Stimulated activated CD4-positive, alpha-beta T cell treated with anti-CD3 and anti-CD28 coated beads, TNF-alpha, amount 100 ng/mL, for 1 hour (primary cell): Measurements from ENCODE around the gene LCORL.
"Not testable (repeated sequence)": the region's sequence is repeated elsewhere in the genome, so short reads cannot be mapped to it uniquely, and the experiment has no call there.

ENCODE experiments used
- DNase-seq, 3 donors: peaks; one replicate each; pipeline ENCODE4 v3.0.0-alpha.2; 2020; ENCODE audit warnings: low read depth in 3 of 3, low spot score in 1 of 3

Gene LCORL

GRCh38 chr4:17933126-17933525, 88.4 kb downstream of the LCORL start:
- no peak for DNase-seq

- no peak for DNase-seq
Observed at GRCh38 chr4:17932041-17932440, 89.5 kb downstream of the LCORL start.

- DNase-seq = no peak
Observed at GRCh38 chr4:17930256-17930655, 91.3 kb downstream of the LCORL start.

GRCh38 chr4:17924189-17924588, 97.4 kb downstream of the LCORL start:
- DNase-seq = no peak

GRCh38 chr4:17921451-17921850, 100.1 kb downstream of the LCORL start:
- no peak for DNase-seq

- no peak for DNase-seq
Observed at GRCh38 chr4:17920681-17921080, 100.9 kb downstream of the LCORL start.

GRCh38 chr4:17915439-17915838, 106.1 kb downstream of the LCORL start:
- DNase-seq = no peak

- no peak for DNase-seq
Observed at GRCh38 chr4:17912011-17912410, 109.5 kb downstream of the LCORL start.

- DNase-seq = no peak
Observed at GRCh38 chr4:17911608-17912007, 109.9 kb downstream of the LCORL start.

- no peak for DNase-seq
Observed at GRCh38 chr4:17898553-17899055, 123.0 kb downstream of the LCORL start.

- DNase-seq = no peak
Observed at GRCh38 chr4:17895481-17895880, 126.1 kb downstream of the LCORL start.

- no peak for DNase-seq
Observed at GRCh38 chr4:17894421-17894820, 127.1 kb downstream of the LCORL start.

GRCh38 chr4:17889692-17890091, 131.9 kb downstream of the LCORL start:
- DNase-seq = no peak

- DNase-seq = no peak
Observed at GRCh38 chr4:17884511-17884910, 137.0 kb downstream of the LCORL start.

- no peak for DNase-seq
Observed at GRCh38 chr4:17884063-17884462, 137.5 kb downstream of the LCORL start.

- no peak for DNase-seq
Observed at GRCh38 chr4:17877661-17878060, 143.9 kb downstream of the LCORL start.

- no peak for DNase-seq
Observed at GRCh38 chr4:17876943-17877342, 144.6 kb downstream of the LCORL start.

- no peak for DNase-seq
Observed at GRCh38 chr4:17875402-17876070, 146.0 kb downstream of the LCORL start.

GRCh38 chr4:17869327-17869726, 152.2 kb downstream of the LCORL start:
- no peak for DNase-seq

GRCh38 chr4:17867276-17867675, 154.3 kb downstream of the LCORL start:
- no peak for DNase-seq

GRCh38 chr4:17866810-17867209, 154.7 kb downstream of the LCORL start:
- DNase-seq = no peak

- DNase-seq = no peak
Observed at GRCh38 chr4:17865866-17866363, 155.6 kb downstream of the LCORL start.

GRCh38 chr4:17861906-17862305, 159.6 kb downstream of the LCORL start:
- not testable (repeated sequence) for DNase-seq
